GM12864 (cell line): Measurements from ENCODE around the gene CDC42BPG.

Experiments used
- DNase-seq: peaks from one replicate; pipeline ENCODE4 v3.0.0-alpha.2; 2011; ENCODE audit warnings: low read depth
- H3K4me3 ChIP-seq: 2 replicates; pipeline ENCODE4 v1.5.1; 2011; ENCODE audit warnings: mild to moderate bottlenecking, low read depth, low read length, control low read depth
- TF ChIP-seq, protein P1 (sequence below): IDR thresholded peaks from 2 replicates; pipeline ENCODE4 v1.5.1; 2011; ENCODE audit warnings: low read depth, mild to moderate bottlenecking, moderate library complexity, low read length, control low read depth, inconsistent platforms; ENCODE audit errors: missing control alignments

The CDC42BPG gene

DNA sequence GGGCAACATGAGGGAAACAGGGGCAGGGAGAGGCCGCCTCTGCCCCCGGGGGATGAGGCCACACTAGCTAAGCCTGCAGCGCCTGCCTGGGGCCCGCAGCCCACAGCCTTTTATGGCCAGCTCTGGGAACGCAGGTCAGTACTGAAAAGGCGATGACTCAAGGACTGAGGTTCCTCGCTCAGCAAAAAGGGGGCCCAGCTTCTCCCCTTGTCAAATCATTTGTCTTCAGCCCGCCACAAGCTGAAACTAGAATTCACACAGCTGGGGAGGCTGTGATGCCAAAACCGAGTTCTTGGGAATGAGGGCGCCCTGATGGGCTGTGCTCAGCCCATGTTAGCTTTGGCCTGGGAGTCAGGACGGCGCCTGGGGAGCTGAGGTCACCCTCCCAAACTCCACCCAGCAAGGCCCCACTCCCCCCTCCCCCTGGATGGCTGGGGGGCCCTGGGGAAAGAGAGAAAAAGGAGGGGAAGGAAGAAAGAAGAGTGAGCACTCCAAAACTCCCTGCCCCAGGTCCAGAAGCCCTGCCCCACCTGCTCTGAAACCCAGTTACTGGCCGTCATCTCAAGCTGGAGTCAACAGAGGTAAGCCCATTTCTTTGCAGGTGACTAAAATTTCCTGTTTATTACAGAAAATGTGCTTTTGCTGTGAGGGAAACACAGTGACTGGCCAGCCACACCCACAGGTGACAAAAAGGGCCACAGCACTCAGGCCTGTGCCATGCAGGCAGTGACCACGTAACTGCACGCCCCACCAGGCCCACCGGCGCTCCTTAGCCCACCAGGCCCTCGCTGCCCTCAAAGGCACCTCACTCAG is 20.2 kb upstream of the CDC42BPG start:
- H3K4me3 ChIP-seq: peak overlapping the region; percentile 28
- TF ChIP-seq, protein P1, sequence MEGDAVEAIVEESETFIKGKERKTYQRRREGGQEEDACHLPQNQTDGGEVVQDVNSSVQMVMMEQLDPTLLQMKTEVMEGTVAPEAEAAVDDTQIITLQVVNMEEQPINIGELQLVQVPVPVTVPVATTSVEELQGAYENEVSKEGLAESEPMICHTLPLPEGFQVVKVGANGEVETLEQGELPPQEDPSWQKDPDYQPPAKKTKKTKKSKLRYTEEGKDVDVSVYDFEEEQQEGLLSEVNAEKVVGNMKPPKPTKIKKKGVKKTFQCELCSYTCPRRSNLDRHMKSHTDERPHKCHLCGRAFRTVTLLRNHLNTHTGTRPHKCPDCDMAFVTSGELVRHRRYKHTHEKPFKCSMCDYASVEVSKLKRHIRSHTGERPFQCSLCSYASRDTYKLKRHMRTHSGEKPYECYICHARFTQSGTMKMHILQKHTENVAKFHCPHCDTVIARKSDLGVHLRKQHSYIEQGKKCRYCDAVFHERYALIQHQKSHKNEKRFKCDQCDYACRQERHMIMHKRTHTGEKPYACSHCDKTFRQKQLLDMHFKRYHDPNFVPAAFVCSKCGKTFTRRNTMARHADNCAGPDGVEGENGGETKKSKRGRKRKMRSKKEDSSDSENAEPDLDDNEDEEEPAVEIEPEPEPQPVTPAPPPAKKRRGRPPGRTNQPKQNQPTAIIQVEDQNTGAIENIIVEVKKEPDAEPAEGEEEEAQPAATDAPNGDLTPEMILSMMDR: no peak
- DNase-seq: no peak

DNA sequence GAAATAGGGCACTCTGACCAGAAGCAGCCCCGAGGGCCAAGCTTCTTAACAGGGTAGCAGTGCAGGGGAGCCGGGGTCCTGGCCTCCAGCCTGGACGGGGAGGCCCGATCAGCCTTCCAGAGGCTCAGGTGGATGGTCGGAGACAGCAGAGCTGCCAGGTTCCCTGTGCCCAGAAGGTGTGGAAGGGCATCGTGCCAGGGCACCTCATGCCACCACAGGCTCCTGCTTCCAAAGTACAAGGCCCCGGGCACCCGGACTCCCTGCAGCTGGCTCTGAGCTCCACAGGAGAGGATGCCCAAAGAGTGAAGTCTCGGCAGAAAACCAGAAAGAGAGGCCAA is 19.7 kb upstream of the CDC42BPG start:
- TF ChIP-seq, protein P1: no peak
- peak overlapping the region; percentile 28 for H3K4me3 ChIP-seq
- no peak for DNase-seq

DNA sequence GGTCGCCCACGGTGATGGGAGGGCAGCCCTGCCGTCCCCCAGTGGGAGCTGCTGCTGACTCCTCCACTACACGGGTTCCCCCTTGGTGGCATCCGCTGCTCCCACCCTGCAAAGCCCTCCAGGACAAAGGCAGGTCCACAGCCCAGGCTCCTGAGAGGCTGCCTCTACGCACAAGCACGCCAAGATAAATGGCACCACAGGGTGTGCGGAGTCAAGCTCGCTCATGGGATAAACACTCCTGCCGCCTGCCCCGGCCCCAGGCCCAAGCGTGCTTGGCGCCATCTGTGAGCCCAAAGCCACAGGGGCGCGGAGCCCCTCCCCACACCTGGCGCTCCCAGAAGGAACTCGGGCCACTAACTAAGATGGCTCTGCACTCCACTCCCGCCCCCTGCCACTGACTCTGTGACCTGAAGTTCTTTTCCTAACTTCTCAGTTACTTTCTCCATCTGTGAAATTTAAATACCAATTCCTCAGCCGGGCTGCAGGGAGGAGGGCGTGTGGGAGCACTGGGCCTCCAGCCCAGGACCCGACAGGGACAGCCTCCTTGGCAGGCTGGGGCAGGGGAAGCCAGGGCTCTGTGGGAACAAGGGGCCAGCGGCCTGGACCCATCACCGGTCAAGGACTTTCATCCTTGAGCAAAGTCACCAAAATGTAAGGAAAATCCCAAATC is 19.1 kb upstream of the CDC42BPG start:
- TF ChIP-seq, protein P1: no peak
- peak overlapping the region; percentile 28 for H3K4me3 ChIP-seq
- DNase-seq: no peak

DNA sequence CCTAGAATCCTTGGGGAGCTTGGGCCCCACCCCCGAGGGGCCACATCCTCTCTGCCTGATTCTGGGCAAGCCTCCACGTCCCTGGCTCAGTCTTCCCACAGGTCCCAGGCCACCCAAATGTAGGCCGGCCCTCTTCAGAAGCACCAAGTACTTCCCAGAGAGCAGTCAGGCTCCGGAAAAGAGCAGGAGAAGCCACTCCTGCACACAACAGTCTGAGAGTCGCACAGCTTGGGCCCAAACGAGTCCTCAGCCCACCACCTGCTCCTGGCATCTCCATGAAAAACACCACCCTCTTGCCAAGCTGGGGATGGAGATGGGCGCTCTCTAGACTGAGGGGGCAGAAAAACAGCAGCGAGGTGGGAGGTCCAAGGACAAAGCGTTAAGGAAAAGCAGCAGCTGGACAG is 18.5 kb upstream of the CDC42BPG start:
- TF ChIP-seq, protein P1: no peak
- no peak overlapping the region for H3K4me3 ChIP-seq
- DNase-seq: no peak

DNA sequence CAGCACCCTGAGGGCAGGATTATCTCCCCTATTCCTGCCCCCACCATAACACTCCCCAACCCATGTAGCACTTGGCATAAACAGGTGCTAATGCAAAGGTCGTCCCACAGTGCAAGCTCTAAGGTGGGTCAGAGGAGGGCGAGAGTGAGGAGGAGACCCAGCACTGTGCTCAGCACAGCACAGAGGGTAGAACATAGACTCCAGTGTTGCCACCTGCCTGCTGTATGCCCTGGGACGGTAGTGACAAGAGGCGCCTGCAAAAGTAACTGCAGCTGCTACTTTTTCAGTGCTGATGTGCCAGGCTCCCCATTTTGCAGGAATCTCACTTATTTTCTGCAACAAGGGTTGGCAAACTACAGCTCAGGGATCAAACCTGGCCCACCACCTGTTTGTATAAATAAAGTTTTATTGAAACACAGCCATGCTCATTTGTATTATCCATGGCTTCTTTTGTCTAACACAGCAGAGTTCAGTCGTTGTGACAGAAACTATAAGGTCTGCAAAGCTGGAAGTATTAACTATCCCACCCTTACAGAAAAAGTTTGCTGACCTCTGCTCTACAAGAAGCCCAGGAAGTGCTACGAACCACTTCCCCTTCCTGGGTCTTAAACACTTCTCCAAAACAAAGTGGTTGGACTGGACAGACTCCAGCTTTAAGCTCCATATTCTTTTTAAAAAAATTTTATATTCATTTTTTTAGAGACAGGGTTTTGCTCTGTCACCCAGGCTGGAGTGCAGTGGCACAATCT is 16.9 kb upstream of the CDC42BPG start:
- TF ChIP-seq, protein P1: no peak
- H3K4me3 ChIP-seq: no peak overlapping the region
- DNase-seq: no peak

DNA sequence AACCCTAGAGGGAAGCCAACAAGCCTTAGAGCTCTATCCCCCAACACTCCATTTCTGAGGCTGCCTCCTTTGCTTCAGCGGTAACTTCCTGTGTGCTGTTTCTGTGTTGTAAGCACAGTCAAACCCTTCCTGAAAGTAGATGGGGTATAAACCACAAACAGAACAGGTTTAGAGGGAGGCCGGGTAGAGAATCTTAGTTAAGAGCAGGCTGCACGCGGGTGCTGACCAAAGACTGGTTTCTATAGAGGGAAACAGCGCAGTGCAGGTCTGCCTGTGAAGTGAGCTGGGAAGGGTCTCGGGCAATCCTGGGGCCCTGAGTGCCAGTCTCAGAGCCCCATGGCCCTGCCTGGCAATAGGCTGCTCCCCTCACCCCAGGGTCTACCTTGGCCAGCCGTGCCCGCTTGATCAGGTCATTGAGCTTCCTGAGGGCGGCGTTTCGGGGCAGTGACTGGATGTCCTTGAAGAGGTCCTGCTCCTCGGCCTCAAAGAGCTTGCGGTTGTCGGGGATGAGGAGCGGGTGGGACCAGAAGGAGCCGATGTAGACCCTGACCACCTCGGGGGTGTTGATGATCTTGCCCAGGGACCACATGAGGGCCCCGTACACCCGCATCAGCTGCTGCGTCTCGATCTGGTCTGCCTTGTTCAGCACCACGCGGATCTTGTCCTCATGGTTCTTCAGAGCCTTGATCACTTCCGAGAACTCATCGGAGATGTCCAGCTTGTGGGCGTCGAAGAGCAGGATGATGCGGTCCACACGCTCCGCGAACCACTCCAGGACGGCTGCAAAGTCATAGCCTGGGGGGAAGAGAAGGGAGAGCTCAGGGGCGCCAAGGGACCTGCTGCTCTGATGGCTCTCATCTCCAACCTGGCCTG is 15.3 kb upstream of the CDC42BPG start:
- H3K4me3 ChIP-seq: peak overlapping the region; percentile 18
- TF ChIP-seq, protein P1: no peak
- DNase-seq: peak; percentile 97
